SK-N-SH (cell line): Measurements from ENCODE around the gene ELOVL2.

Experiments used
- EP300 ChIP-seq, 2 experiments: IDR thresholded peaks; 2 replicates each; pipeline versions ENCODE4 v1.4.0 to v1.6.1; 2012; ENCODE audit warnings: borderline replicate concordance in 1 of 2, low read depth in 1 of 2, low read length in 1 of 2
- FOSL2 ChIP-seq: IDR thresholded peaks from 2 replicates; pipeline ENCODE4 v1.4.0; 2012; ENCODE audit warnings: low read depth, mild to moderate bottlenecking, moderate library complexity, borderline replicate concordance
- GABPA ChIP-seq: IDR thresholded peaks from 2 replicates; pipeline ENCODE4 v1.4.0; 2012; ENCODE audit warnings: low read depth, mild to moderate bottlenecking
- MXI1 ChIP-seq: IDR thresholded peaks from 2 replicates; pipeline ENCODE4 v1.6.1; 2012; ENCODE audit warnings: mild to moderate bottlenecking, low read depth, low read length, improper control_type of control experiment
- NFIC ChIP-seq: IDR thresholded peaks from 2 replicates; pipeline ENCODE4 v1.4.0; 2012; ENCODE audit warnings: borderline replicate concordance
- POLR2AphosphoS5 ChIP-seq: IDR thresholded peaks from 2 replicates; pipeline ENCODE4 v1.6.1; 2012; ENCODE audit warnings: low read depth, low read length
- RCOR1 ChIP-seq: fragments of 150-350 bp; IDR thresholded peaks from 2 replicates; pipeline ENCODE4 v1.6.1; 2017; ENCODE audit warnings: antibody characterized with exemption, low read length
- RXRA ChIP-seq: IDR thresholded peaks from 2 replicates; pipeline ENCODE4 v1.4.0; 2012; ENCODE audit warnings: low read depth, mild to moderate bottlenecking, borderline replicate concordance
- TAF1 ChIP-seq: IDR thresholded peaks from 2 replicates; pipeline ENCODE4 v1.6.1; 2012; ENCODE audit warnings: low read depth, mild to moderate bottlenecking, low read length, moderate library complexity, borderline replicate concordance
- YY1 ChIP-seq: IDR thresholded peaks from 2 replicates; pipeline ENCODE4 v1.4.0; 2012; ENCODE audit warnings: low read depth, mild to moderate bottlenecking
- TF ChIP-seq, protein P1 (sequence below): IDR thresholded peaks from 2 replicates; pipeline ENCODE4 v1.4.0; 2012; ENCODE audit warnings: low read depth, borderline replicate concordance
- TF ChIP-seq, protein P2 (sequence below): fragments of 200-600 bp; sonication (generic); IDR thresholded peaks from 2 replicates; pipeline ENCODE4 v1.6.1; 2017; ENCODE audit warnings: antibody characterized with exemption, mild to moderate bottlenecking, moderate library complexity
- TF ChIP-seq, protein P3 (sequence below): IDR thresholded peaks from 2 replicates; pipeline ENCODE4 v1.6.1; 2012; ENCODE audit warnings: mild to moderate bottlenecking, low read depth, low read length, moderate library complexity

DNA sequence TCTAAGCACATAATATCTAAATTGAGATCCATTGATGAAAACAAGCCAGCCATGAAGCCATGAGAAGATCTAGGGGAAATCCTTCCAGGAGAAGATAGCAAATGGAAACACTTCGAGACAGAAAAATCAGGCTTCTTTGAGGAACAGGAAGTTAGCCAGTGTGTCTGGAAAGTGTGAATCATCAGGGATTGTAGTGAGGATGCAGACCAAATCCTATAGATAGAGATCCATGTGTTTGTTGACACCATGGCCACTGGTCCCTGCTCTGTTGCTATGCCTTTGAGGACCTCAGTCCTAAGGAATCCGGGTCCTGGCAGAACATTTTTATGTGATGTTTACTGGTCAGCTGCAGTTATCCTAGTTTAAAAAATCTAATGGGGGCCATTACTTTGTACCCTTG, 6.6 kb upstream of the ELOVL2 start:
- TF ChIP-seq NFIC (no peak), YY1 (no peak), MXI1 (no peak), FOSL2 (no peak), RCOR1 (no peak), TAF1 (no peak), POLR2AphosphoS5 (no peak), EP300 (IDR thresholded peaks at IDR 0.05; ENCODE audit: borderline replicate concordance in 1 of 2, low read depth in 1 of 2, low read length in 1 of 2) (no peak), RXRA (no peak), GABPA (no peak)
- TF ChIP-seq, protein P1, sequence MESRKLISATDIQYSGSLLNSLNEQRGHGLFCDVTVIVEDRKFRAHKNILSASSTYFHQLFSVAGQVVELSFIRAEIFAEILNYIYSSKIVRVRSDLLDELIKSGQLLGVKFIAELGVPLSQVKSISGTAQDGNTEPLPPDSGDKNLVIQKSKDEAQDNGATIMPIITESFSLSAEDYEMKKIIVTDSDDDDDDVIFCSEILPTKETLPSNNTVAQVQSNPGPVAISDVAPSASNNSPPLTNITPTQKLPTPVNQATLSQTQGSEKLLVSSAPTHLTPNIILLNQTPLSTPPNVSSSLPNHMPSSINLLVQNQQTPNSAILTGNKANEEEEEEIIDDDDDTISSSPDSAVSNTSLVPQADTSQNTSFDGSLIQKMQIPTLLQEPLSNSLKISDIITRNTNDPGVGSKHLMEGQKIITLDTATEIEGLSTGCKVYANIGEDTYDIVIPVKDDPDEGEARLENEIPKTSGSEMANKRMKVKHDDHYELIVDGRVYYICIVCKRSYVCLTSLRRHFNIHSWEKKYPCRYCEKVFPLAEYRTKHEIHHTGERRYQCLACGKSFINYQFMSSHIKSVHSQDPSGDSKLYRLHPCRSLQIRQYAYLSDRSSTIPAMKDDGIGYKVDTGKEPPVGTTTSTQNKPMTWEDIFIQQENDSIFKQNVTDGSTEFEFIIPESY, result no peak
- TF ChIP-seq, protein P2, sequence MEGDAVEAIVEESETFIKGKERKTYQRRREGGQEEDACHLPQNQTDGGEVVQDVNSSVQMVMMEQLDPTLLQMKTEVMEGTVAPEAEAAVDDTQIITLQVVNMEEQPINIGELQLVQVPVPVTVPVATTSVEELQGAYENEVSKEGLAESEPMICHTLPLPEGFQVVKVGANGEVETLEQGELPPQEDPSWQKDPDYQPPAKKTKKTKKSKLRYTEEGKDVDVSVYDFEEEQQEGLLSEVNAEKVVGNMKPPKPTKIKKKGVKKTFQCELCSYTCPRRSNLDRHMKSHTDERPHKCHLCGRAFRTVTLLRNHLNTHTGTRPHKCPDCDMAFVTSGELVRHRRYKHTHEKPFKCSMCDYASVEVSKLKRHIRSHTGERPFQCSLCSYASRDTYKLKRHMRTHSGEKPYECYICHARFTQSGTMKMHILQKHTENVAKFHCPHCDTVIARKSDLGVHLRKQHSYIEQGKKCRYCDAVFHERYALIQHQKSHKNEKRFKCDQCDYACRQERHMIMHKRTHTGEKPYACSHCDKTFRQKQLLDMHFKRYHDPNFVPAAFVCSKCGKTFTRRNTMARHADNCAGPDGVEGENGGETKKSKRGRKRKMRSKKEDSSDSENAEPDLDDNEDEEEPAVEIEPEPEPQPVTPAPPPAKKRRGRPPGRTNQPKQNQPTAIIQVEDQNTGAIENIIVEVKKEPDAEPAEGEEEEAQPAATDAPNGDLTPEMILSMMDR, result no peak
- TF ChIP-seq, protein P3, sequence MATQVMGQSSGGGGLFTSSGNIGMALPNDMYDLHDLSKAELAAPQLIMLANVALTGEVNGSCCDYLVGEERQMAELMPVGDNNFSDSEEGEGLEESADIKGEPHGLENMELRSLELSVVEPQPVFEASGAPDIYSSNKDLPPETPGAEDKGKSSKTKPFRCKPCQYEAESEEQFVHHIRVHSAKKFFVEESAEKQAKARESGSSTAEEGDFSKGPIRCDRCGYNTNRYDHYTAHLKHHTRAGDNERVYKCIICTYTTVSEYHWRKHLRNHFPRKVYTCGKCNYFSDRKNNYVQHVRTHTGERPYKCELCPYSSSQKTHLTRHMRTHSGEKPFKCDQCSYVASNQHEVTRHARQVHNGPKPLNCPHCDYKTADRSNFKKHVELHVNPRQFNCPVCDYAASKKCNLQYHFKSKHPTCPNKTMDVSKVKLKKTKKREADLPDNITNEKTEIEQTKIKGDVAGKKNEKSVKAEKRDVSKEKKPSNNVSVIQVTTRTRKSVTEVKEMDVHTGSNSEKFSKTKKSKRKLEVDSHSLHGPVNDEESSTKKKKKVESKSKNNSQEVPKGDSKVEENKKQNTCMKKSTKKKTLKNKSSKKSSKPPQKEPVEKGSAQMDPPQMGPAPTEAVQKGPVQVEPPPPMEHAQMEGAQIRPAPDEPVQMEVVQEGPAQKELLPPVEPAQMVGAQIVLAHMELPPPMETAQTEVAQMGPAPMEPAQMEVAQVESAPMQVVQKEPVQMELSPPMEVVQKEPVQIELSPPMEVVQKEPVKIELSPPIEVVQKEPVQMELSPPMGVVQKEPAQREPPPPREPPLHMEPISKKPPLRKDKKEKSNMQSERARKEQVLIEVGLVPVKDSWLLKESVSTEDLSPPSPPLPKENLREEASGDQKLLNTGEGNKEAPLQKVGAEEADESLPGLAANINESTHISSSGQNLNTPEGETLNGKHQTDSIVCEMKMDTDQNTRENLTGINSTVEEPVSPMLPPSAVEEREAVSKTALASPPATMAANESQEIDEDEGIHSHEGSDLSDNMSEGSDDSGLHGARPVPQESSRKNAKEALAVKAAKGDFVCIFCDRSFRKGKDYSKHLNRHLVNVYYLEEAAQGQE, result no peak
